ENCODE results near the gene IFNA13. TPM values are rescaled to one million over a fixed set of nuclear protein-coding genes. Genes with fewer than 3 reads are reported as not detected.

IFNA13 gene
- total RNA-seq, result not detected
- not detected for polyA plus RNA-seq (ENCODE audit: insufficient read depth, low read depth, low replicate concordance)
- long read RNA-seq, donor 1, result 0 reads
- long read RNA-seq, donor 2, result 0 reads
- long read RNA-seq, donor 3, result 0 reads
- long read RNA-seq, donor 4, result 0 reads
- long read RNA-seq, donor 5, result 0 reads
- long read RNA-seq, donor 6, result 0 reads
- long read RNA-seq, donor 7, result 0 reads
- long read RNA-seq, donor 8, result 0 reads
- long read RNA-seq, donor 9, result 0 reads
- long read RNA-seq, donor 10, result 0 reads

DNA sequence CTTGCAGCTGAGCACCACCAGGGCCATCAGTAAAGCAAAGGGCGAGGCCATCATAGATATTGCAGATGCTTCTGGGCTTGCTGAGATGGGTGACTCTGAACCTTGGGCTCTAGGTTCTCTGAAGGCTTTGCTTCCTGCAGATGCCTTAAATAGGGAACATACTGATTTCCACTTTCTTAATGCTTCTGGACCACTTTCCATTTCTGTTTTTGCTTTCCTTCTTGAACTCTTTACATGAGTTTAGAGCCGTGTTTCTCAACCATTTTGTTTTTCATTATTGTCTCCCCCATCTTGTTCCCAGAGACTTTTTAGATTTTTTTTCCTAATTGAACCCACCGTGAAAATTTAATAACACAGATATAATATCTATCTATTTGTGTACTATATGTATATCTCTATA lies at the start of gene IFNA13:
Gene IFNA13 (minus strand): TSS at position 101 of the 400 bp plus-strand sequence. CDS start 47 bp downstream, at position 54.
- Histone ChIP-seq H3K4me1 (ENCODE audit: control insufficient read depth in 2 of 3, insufficient read depth in 2 of 3, low read depth in 1 of 3, low read length in 3 of 3) (no peaks in the 10 kb centered on the region), H3K9me3 (ENCODE audit: control insufficient read depth in 2 of 3, insufficient read depth in 1 of 3, low read length in 3 of 3) (no peaks in the 10 kb centered on the region), H3K36me3 (ENCODE audit: control insufficient read depth in 2 of 3, insufficient read depth in 3 of 3, low read length in 3 of 3) (no peaks in the 10 kb centered on the region), H3K4me3 (ENCODE audit: low read length in 3 of 3) (no peak within 1 kb of the TSS), H3K27ac (ENCODE audit: low read depth in 2 of 2, low read length in 2 of 2) (no peak within 1 kb of the TSS), H3K9ac (ENCODE audit: low read length in 3 of 3) (no peak within 1 kb of the TSS), H3K27me3 (ENCODE audit: control insufficient read depth, insufficient read depth, low read length) (no peaks in the 10 kb centered on the region)
- no peak for FAIRE-seq
- no peak for DNase-seq
- TF ChIP-seq, protein P1, sequence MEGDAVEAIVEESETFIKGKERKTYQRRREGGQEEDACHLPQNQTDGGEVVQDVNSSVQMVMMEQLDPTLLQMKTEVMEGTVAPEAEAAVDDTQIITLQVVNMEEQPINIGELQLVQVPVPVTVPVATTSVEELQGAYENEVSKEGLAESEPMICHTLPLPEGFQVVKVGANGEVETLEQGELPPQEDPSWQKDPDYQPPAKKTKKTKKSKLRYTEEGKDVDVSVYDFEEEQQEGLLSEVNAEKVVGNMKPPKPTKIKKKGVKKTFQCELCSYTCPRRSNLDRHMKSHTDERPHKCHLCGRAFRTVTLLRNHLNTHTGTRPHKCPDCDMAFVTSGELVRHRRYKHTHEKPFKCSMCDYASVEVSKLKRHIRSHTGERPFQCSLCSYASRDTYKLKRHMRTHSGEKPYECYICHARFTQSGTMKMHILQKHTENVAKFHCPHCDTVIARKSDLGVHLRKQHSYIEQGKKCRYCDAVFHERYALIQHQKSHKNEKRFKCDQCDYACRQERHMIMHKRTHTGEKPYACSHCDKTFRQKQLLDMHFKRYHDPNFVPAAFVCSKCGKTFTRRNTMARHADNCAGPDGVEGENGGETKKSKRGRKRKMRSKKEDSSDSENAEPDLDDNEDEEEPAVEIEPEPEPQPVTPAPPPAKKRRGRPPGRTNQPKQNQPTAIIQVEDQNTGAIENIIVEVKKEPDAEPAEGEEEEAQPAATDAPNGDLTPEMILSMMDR (IDR thresholded peaks at IDR 0.05; ENCODE audit: borderline replicate concordance, extremely low read depth, insufficient read depth), result no peak
- intact Hi-C loops (cut with DNase I), result no loop called here

DNA sequence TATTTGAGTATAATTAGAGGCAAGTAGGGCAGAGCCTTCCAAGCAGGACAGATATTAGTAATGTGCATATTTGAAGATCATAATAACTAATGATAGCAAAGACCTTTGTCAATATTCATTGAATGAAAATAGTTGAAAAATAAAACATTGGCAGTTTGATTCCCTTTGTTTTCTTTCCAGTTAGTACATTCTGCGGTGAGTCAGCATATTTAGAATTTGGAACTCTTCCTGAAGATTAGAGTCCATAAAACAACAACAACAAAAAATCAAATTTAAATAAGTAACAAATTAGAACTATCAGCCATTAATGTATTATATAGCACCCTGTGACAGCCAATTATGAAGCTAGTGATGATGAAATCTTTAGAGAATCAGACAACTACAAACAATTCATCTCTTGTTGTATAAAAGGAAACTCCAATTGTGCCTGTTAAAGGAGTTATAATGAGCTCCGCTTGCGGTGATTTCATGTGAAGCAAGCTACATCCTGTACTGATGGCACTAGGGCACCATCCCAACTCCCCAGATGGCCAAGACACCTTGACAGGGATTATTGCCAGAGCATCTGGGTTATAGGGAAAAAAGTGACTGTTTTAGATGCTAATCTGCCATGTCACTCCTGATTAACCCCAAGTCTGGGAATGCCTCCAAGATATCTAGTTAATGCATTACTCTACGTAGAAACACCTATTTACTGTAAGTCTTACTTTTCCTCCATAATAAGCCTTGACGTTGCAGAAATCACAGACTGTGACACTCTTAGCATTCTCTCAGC lies 47.8 kb upstream of the IFNA13 start:
- no peaks in the 10 kb centered on the region for H3K36me3 ChIP-seq (ENCODE audit: control insufficient read depth in 2 of 3, insufficient read depth in 3 of 3, low read length in 3 of 3)
- DNase-seq, result peak in 2 of 5 donors; percentile 18 to 25
- H3K27ac ChIP-seq (ENCODE audit: low read depth in 2 of 2, low read length in 2 of 2), result no peak overlapping the region
- H3K4me1 ChIP-seq (ENCODE audit: control insufficient read depth in 2 of 3, insufficient read depth in 2 of 3, low read depth in 1 of 3, low read length in 3 of 3), result peaks cover 0 to 9% (median 6%) of the 10 kb centered on the region in 3 donors
- FAIRE-seq, result no peak
- no peaks in the 10 kb centered on the region for H3K27me3 ChIP-seq (ENCODE audit: control insufficient read depth, insufficient read depth, low read length)
- intact Hi-C loops (cut with DNase I), result no loop called here
- no peak overlapping the region for H3K9ac ChIP-seq (ENCODE audit: low read length in 3 of 3)
- H3K4me3 ChIP-seq (ENCODE audit: low read length in 3 of 3), result no peak overlapping the region
- TF ChIP-seq, protein P1 (IDR thresholded peaks at IDR 0.05; ENCODE audit: borderline replicate concordance, extremely low read depth, insufficient read depth), result no peak
- H3K9me3 ChIP-seq (ENCODE audit: control insufficient read depth in 2 of 3, insufficient read depth in 1 of 3, low read length in 3 of 3), result no peaks in the 10 kb centered on the region

DNA sequence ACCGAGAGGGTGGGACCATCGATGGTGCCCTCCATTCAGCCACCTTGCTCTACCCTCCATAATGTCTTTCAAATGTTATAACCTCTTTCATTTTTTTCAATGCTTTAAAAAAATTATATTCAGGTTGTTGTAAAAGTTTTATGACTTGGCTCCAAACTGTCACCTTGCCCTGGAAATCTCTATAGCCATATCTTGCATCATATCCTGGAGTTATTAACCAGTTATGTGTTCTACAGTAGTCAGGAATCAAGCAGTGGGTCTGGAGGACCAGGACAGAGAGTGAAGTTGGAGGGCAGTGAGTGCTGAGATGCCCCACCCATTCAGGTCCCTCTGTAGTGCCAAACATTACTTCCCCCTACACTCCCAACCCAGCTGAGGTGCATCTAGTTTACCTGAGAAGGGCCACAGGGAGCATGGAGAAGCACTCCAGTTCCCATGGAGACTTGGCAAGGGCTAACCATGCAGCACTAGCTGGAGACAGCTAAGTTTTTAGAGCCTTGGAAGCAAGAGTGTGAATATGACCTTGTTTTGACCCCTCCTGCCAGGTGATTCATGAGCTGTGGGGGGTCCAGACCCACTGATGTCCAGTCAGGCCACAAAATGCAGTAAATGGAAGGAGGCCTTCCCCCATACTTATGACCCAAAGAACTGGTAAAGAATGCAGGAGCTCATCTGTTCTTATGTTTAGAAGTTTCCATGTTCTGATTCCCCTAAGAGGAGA lies 46.5 kb upstream of the IFNA13 start:
- no peaks in the 10 kb centered on the region for H3K27me3 ChIP-seq (ENCODE audit: control insufficient read depth, insufficient read depth, low read length)
- TF ChIP-seq, protein P1 (IDR thresholded peaks at IDR 0.05; ENCODE audit: borderline replicate concordance, extremely low read depth, insufficient read depth), result no peak
- FAIRE-seq, result no peak
- no peak for DNase-seq
- no peaks in the 10 kb centered on the region for H3K36me3 ChIP-seq (ENCODE audit: control insufficient read depth in 2 of 3, insufficient read depth in 3 of 3, low read length in 3 of 3)
- H3K9me3 ChIP-seq (ENCODE audit: control insufficient read depth in 2 of 3, insufficient read depth in 1 of 3, low read length in 3 of 3), result no peaks in the 10 kb centered on the region
- H3K4me1 ChIP-seq (ENCODE audit: control insufficient read depth in 2 of 3, insufficient read depth in 2 of 3, low read depth in 1 of 3, low read length in 3 of 3), result peaks cover 0 to 9% (median 6%) of the 10 kb centered on the region in 3 donors
- intact Hi-C loops (cut with DNase I), result no loop called here
- no peak overlapping the region for H3K4me3 ChIP-seq (ENCODE audit: low read length in 3 of 3)
- H3K27ac ChIP-seq (ENCODE audit: low read depth in 2 of 2, low read length in 2 of 2), result no peak overlapping the region
- H3K9ac ChIP-seq (ENCODE audit: low read length in 3 of 3), result no peak overlapping the region

Measured in kidney (tissue), 22 donors.